ENCODE data around the gene ABHD4. TPM values are rescaled to one million over a fixed set of nuclear protein-coding genes. Genes with fewer than 3 reads are reported as not detected.

The ABHD4 gene, protein sequence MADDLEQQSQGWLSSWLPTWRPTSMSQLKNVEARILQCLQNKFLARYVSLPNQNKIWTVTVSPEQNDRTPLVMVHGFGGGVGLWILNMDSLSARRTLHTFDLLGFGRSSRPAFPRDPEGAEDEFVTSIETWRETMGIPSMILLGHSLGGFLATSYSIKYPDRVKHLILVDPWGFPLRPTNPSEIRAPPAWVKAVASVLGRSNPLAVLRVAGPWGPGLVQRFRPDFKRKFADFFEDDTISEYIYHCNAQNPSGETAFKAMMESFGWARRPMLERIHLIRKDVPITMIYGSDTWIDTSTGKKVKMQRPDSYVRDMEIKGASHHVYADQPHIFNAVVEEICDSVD
- total RNA-seq: 10 to 100 TPM; 20.9 to 25.4 TPM

- Histone ChIP-seq H3K4me1 (peaks cover 0 to 17% of the 10 kb centered on the region in 2 donors), H3K4me3 (peak within 1 kb of the TSS; percentile 82 to 83), H3K9me3 (no peaks in the 10 kb centered on the region), H3K27ac (peak within 1 kb of the TSS; percentile 90 to 94), H3K36me3 (peaks cover 17% of the 10 kb centered on the region), H3K27me3 (no peaks in the 10 kb centered on the region)
- TF ChIP-seq CTCF (IDR thresholded peaks at IDR 0.05): no peak
- DNase-seq (ENCODE audit: low spot score): peak; percentile 84
Observed at GRCh38 chr14:22598099-22598895, at the start of gene ABHD4. TSS of gene ABHD4 (plus strand) at chr14:22598300. CDS start at chr14:22598307, 7 bp downstream.

- peaks cover 0 to 36% of the 10 kb centered on the region in 2 donors for H3K4me1 ChIP-seq
- no peaks in the 10 kb centered on the region for H3K27me3 ChIP-seq
- no peaks in the 10 kb centered on the region for H3K9me3 ChIP-seq
- DNase-seq (ENCODE audit: low spot score): no peak
- TF ChIP-seq CTCF (IDR thresholded peaks at IDR 0.05): no peak
- no peak overlapping the region for H3K4me3 ChIP-seq
- no peak overlapping the region for H3K27ac ChIP-seq
- H3K36me3 ChIP-seq: peaks cover 4% of the 10 kb centered on the region
Observed at GRCh38 chr14:22549324-22549962, 48.7 kb upstream of the ABHD4 start.

DNA sequence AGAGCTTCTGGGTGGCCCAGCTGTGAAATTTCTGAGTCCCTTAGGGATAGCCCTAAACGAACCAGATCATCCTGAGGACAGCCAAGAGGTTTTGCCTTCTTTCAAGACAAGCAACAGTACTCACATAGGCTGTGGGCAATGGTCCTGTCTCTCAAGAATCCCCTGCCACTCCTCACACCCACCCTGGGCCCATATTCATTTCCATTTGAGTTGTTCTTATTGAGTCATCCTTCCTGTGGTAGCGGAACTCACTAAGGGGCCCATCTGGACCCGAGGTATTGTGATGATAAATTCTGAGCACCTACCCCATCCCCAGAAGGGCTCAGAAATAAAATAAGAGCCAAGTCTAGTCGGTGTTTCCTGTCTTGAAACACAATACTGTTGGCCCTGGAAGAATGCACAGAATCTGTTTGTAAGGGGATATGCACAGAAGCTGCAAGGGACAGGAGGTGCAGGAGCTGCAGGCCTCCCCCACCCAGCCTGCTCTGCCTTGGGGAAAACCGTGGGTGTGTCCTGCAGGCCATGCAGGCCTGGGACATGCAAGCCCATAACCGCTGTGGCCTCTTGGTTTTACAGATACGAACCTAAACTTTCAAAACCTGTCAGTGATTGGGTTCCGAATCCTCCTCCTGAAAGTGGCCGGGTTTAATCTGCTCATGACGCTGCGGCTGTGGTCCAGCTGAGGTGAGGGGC lies 48.0 kb upstream of the ABHD4 start:
- Histone ChIP-seq H3K9me3 (no peaks in the 10 kb centered on the region), H3K27ac (no peak overlapping the region), H3K4me1 (peaks cover 0 to 36% of the 10 kb centered on the region in 2 donors), H3K36me3 (peaks cover 4% of the 10 kb centered on the region), H3K4me3 (no peak overlapping the region), H3K27me3 (no peaks in the 10 kb centered on the region)
- no peak for DNase-seq (ENCODE audit: low spot score)
- no peak for TF ChIP-seq CTCF (IDR thresholded peaks at IDR 0.05)

GRCh38 chr14:22551605-22551997 lies 46.5 kb upstream of the ABHD4 start:
- TF ChIP-seq CTCF (IDR thresholded peaks at IDR 0.05): no peak
- peaks cover 0 to 35% of the 10 kb centered on the region in 2 donors for H3K4me1 ChIP-seq

DNA sequence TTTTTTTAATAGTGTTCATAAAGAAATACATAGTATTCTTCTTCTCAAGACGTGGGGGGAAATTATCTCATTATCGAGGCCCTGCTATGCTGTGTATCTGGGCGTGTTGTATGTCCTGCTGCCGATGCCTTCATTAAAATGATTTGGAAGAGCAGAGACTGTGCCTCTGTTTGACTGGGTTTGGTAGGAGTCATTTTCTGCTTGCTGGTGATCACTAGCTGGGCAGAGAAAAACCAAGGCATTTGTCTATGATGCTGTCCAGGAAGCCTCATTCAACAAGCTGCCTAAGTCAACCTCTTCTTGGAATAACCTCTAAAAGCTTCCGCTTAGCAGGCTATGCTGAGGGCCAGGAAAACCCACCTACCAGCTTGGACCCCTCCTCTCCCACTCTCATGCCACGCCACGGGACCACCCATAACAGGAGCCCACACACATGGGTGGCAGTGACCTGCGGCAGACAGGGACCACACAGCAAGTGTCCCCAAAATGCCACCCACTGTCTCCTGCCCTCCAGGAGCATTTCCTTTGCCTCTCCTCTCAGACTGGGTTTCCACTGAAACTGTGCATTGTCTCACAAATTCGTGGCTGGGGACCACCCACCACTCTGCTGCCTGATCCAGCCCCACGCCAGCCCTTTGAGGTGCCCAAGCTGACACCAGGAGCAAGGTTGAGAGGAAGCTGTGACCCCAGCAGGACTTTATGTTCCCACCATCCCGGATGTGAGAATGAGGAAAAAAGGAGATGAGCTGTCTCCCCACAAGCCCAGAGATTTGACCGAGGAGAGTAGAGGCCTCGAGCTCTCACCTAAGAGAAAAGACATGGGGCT lies 45.9 kb upstream of the ABHD4 start:
- TF ChIP-seq CTCF (IDR thresholded peaks at IDR 0.05): no peak
- H3K4me3 ChIP-seq: no peak overlapping the region
- H3K9me3 ChIP-seq: no peaks in the 10 kb centered on the region
- peaks cover 4% of the 10 kb centered on the region for H3K36me3 ChIP-seq
- peaks cover 0 to 35% of the 10 kb centered on the region in 2 donors for H3K4me1 ChIP-seq
- no peak for DNase-seq (ENCODE audit: low spot score)
- H3K27me3 ChIP-seq: no peaks in the 10 kb centered on the region
- no peak overlapping the region for H3K27ac ChIP-seq

More at GRCh38 chr14:22551605-22551997, 46.5 kb upstream of the ABHD4 start:
- no peaks in the 10 kb centered on the region for H3K27me3 ChIP-seq
- no peak for DNase-seq (ENCODE audit: low spot score)
- no peak overlapping the region for H3K4me3 ChIP-seq
- no peak overlapping the region for H3K27ac ChIP-seq
- H3K9me3 ChIP-seq: no peaks in the 10 kb centered on the region
- H3K36me3 ChIP-seq: peaks cover 4% of the 10 kb centered on the region
